Measurements from ENCODE around the gene TSC22D1.

- no peak for TF ChIP-seq CTCF (IDR thresholded peaks at IDR 0.05)
- no peak for TF ChIP-seq POLR2A (IDR thresholded peaks at IDR 0.05)
Measured at GRCh38 chr13:44438234-44438579, 137.9 kb downstream of the TSC22D1 start.

All from lower leg skin (tissue), 3 donors.